Peyer's patch (tissue), 4 donors: ENCODE results near the gene POPDC2. TPM values are rescaled to one million over a fixed set of nuclear protein-coding genes. Genes with fewer than 3 reads are reported as not detected.

ENCODE experiments used
- DNase-seq, 3 donors: peaks; one replicate each; pipeline ENCODE4 v3.0.0-alpha.2; 2017 to 2019
- H3K27ac ChIP-seq, 4 donors: fragments of 200-600 bp; sonication (generic); one replicate each; pipeline ENCODE4 v1.5.1; 2016 to 2019
- H3K27me3 ChIP-seq, 2 donors: fragments of 200-600 bp; sonication (generic); one replicate each; pipeline ENCODE4 v1.5.1; 2019
- H3K36me3 ChIP-seq, 3 donors: fragments of 200-600 bp; sonication (generic); one replicate each; pipeline ENCODE4 v1.5.1; 2016 to 2019
- H3K4me1 ChIP-seq, 4 donors: fragments of 200-600 bp; sonication (generic); one replicate each; pipeline ENCODE4 v1.5.1; 2016 to 2019
- H3K4me3 ChIP-seq, 4 donors: fragments of 200-600 bp; sonication (generic); 1 replicate in 3 of 4; 2 replicates in 1 of 4; pipeline ENCODE4 v1.5.1; 2016 to 2019; ENCODE audit warnings: mild to moderate bottlenecking in 1 of 4
- H3K9me3 ChIP-seq, 4 donors: fragments of 200-600 bp; sonication (generic); one replicate each; pipeline ENCODE4 v1.5.1; 2016 to 2019; ENCODE audit warnings: mild to moderate bottlenecking in 1 of 4
- CTCF ChIP-seq, 6 experiments: fragments of 450-650 bp in 4 of 6; fragments of 200-600 bp in 2 of 6; sonication (generic) in 1 of 6; IDR thresholded peaks; one replicate each; pipeline ENCODE4 v1.5.1; 2017 to 2019; ENCODE audit warnings: antibody characterized with exemption in 6 of 6, mild to moderate bottlenecking in 3 of 6, moderate library complexity in 1 of 6
- POLR2A ChIP-seq, 2 donors: fragments of 450-650 bp; IDR thresholded peaks; one replicate each; pipeline ENCODE4 v1.5.1; 2017; ENCODE audit warnings: antibody characterized with exemption in 2 of 2, mild to moderate bottlenecking in 2 of 2, moderate library complexity in 2 of 2
- total RNA-seq, 4 donors: library from RNA; depleted of rRNA; stranded (reverse); fragments of >200 nt; gene quantifications; one replicate each; pipeline ENCODE4 v1.1.0, GENCODE V29; 2016

The POPDC2 gene
- total RNA-seq, 4 donors from 2014 or later, result 3.0 to 8.3 (median 6.3) TPM

- Histone ChIP-seq H3K4me3 (no peak overlapping the region), H3K36me3 (no peaks in the 10 kb centered on the region), H3K27ac (no peak overlapping the region), H3K27me3 (no peaks in the 10 kb centered on the region), H3K9me3 (no peaks in the 10 kb centered on the region), H3K4me1 (peaks cover 0 to 5% (median 0%) of the 10 kb centered on the region in 4 donors)
- TF ChIP-seq POLR2A (IDR thresholded peaks at IDR 0.05), result no peak
- no peak for TF ChIP-seq CTCF (IDR thresholded peaks at IDR 0.05)
- DNase-seq, result no peak
Observed at GRCh38 chr3:119594066-119594465, 66.3 kb downstream of the POPDC2 start.

DNA sequence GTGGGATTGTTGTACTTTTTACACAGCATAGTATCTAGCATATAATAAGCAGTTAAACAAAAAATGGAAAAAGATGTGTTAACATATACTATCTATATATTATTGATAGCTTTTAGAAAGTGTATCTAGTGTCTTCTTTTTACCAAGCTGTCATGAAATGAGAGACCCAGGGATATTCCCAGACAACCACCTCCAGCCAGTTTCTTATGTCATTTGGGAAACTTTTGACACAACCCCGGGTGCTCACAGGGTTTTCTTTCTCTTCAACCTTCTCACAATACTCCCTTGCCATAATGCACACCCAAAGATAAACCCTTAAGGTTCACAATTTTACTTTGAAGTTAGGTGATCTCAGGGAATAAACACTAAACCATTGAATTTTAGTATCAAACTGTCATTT, 67.5 kb downstream of the POPDC2 start:
- peaks cover 0 to 5% (median 0%) of the 10 kb centered on the region in 4 donors for H3K4me1 ChIP-seq
- no peaks in the 10 kb centered on the region for H3K36me3 ChIP-seq
- TF ChIP-seq CTCF (IDR thresholded peaks at IDR 0.05) (no peak), POLR2A (IDR thresholded peaks at IDR 0.05) (no peak)
- no peaks in the 10 kb centered on the region for H3K9me3 ChIP-seq
- no peak for DNase-seq
- H3K4me3 ChIP-seq, result no peak overlapping the region
- no peaks in the 10 kb centered on the region for H3K27me3 ChIP-seq
- H3K27ac ChIP-seq, result no peak overlapping the region

Other genes starting within 250 kb of the POPDC2 start
- 10 to 100 TPM; 14.0 to 34.4 (median 25.0) TPM for gene TMEM39A, start 197.0 kb downstream of the POPDC2 start, total RNA-seq
- 10 to 100 TPM; 10.7 to 21.2 (median 15.9) TPM for gene POGLUT1, start 191.6 kb downstream of the POPDC2 start, total RNA-seq
- gene TIMMDC1, start 162.0 kb downstream of the POPDC2 start, total RNA-seq, result 10 to 100 TPM; 29.7 to 59.4 (median 40.3) TPM
- gene CD80, start 101.0 kb downstream of the POPDC2 start, total RNA-seq, result 10 to 100 TPM in 1 of 4 donors, 1 to 10 TPM in 1, not detected in 2; 4.2 to 19.8 TPM
- 1 to 10 TPM in 3 of 4 donors, under 1 TPM in 1; 0.35 to 5.0 (median 1.4) TPM for gene ADPRH, start 81.1 kb downstream of the POPDC2 start, total RNA-seq
- gene PLA1A, start 62.7 kb downstream of the POPDC2 start, total RNA-seq, result 1 to 10 TPM in 1 of 4 donors, under 1 TPM in 2, not detected in 1; 0.70 to 4.1 (median 0.85) TPM
- gene COX17, start 16.8 kb upstream of the POPDC2 start, total RNA-seq, result 10 to 100 TPM; 30.9 to 57.8 (median 44.8) TPM
- 10 to 100 TPM in 1 of 4 donors, 1 to 10 TPM in 2, not detected in 1; 2.1 to 21.5 (median 6.2) TPM for gene CFAP91, start 42.4 kb upstream of the POPDC2 start, total RNA-seq
- 100 to 1,000 TPM in 3 of 4 donors, 10 to 100 TPM in 1; 56.9 to 572 (median 406) TPM for gene NR1I2, start 121.5 kb upstream of the POPDC2 start, total RNA-seq